K562 (cell line): ENCODE data around the gene PEPD. TPM values are rescaled to one million over a fixed set of nuclear protein-coding genes. Genes with fewer than 3 reads are reported as not detected.

Experiments used
- ARID2 ChIP-seq: fragments of 450-650 bp; IDR thresholded peaks from 2 replicates; pipeline ENCODE4 v1.6.1; 2017; ENCODE audit warnings: antibody characterized with exemption, mild to moderate bottlenecking
- CC2D1A ChIP-seq: fragments of 450-650 bp; IDR thresholded peaks from 2 replicates; pipeline ENCODE4 v1.6.1; 2017; ENCODE audit warnings: mild to moderate bottlenecking
- COPS2 ChIP-seq: fragments of 450-650 bp; conservative IDR thresholded peaks from 2 replicates; pipeline ENCODE4 v1.6.1; 2016; ENCODE audit warnings: mild to moderate bottlenecking, moderate library complexity
- CTBP1 ChIP-seq: fragments of 450-650 bp; IDR thresholded peaks from 2 replicates; pipeline ENCODE4 v1.6.1; 2016; ENCODE audit warnings: borderline replicate concordance
- DIDO1 ChIP-seq: fragments of 450-650 bp; IDR thresholded peaks from 2 replicates; pipeline ENCODE4 v1.6.1; 2016; ENCODE audit warnings: low read depth, missing biosample characterization, missing genetic modification characterization
- FOSL1 ChIP-seq: fragments of 200-800 bp; sonication (Bioruptor generic); conservative IDR thresholded peaks from 2 replicates; pipeline ENCODE4 v1.6.1; 2016; ENCODE audit warnings: missing genetic modification characterization, missing compliant biosample characterization
- HBP1 ChIP-seq: fragments of 450-650 bp; formaldehyde crosslinking; IDR thresholded peaks from 2 replicates; pipeline ENCODE4 v1.4.0; 2022; ENCODE audit warnings: missing genetic modification characterization
- MLLT1 ChIP-seq, 2 experiments: fragments of 450-650 bp; IDR thresholded peaks; 2 replicates each; pipeline ENCODE4 v1.6.1; 2016
- POLR2G ChIP-seq: fragments of 200-400 bp; formaldehyde crosslinking; IDR thresholded peaks from 2 replicates; pipeline ENCODE4 v1.6.1; 2017; ENCODE audit warnings: low read depth, mild to moderate bottlenecking, antibody characterized with exemption, low read length, moderate library complexity
- POLR2H ChIP-seq: IDR thresholded peaks from 2 replicates; pipeline ENCODE4 v1.6.1; 2016; ENCODE audit warnings: missing genetic modification characterization, low read depth, mild to moderate bottlenecking, control low read depth, missing compliant biosample characterization, moderate library complexity
- PRPF4 ChIP-seq: fragments of 200-400 bp; formaldehyde crosslinking; IDR thresholded peaks from one replicate; pipeline ENCODE4 v1.6.1; 2017; ENCODE audit warnings: low read length, low read depth, mild to moderate bottlenecking; ENCODE audit not compliant: insufficient read depth, poor library complexity, severe bottlenecking
- RREB1 ChIP-seq: fragments of 250-450 bp; sonication (Bioruptor Pico); IDR thresholded peaks from 2 replicates; pipeline ENCODE4 v1.4.0; 2020
- SMAD2 ChIP-seq: fragments of 150-350 bp; IDR thresholded peaks from 2 replicates; pipeline ENCODE4 v1.6.1; 2014; ENCODE audit warnings: low read depth, mild to moderate bottlenecking, low read length
- SP1 ChIP-seq: sonication (generic); formaldehyde crosslinking; IDR thresholded peaks from 2 replicates; pipeline ENCODE4 v1.8.1; 2022; ENCODE audit warnings: mild to moderate bottlenecking, missing genetic modification reagents
- STAT5B ChIP-seq: fragments of 250-450 bp; sonication (Bioruptor Pico); IDR thresholded peaks from 2 replicates; pipeline ENCODE4 v1.8.0; 2021; ENCODE audit warnings: mild to moderate bottlenecking, inconsistent platforms
- TFAP4 ChIP-seq: sonication (generic); formaldehyde crosslinking; IDR thresholded peaks from 2 replicates; pipeline ENCODE4 v1.8.0; 2022; ENCODE audit warnings: missing genetic modification reagents, mild to moderate bottlenecking, moderate library complexity, borderline replicate concordance
- ZFP36 ChIP-seq: fragments of 150-350 bp; IDR thresholded peaks from 2 replicates; pipeline ENCODE4 v1.6.1; 2018; ENCODE audit warnings: low read length, low read depth; ENCODE audit not compliant: partially characterized antibody
- ZNF239 ChIP-seq: fragments of 250-450 bp; sonication (Bioruptor Pico); IDR thresholded peaks from 2 replicates; pipeline ENCODE4 v1.4.0; 2020; ENCODE audit warnings: mild to moderate bottlenecking
- ZNF79 ChIP-seq: fragments of 250-450 bp; sonication (Bioruptor Pico); IDR thresholded peaks from 2 replicates; pipeline ENCODE4 v1.4.0; 2020; ENCODE audit warnings: low read depth, mild to moderate bottlenecking, moderate library complexity
- polyA plus RNA-seq, 8 experiments: library from polyadenylated mRNA; depleted of rRNA in 4 of 8; stranded (reverse) in 5 of 8; unstranded in 3 of 8; fragments of >200 nt; fragmentation: Nextera tagmentation in 2 of 8; fragmentation: Illumina TruSeq in 1 of 8; extraction: Ambion mirVana in 2 of 8; extraction: Trizol in 1 of 8; gene quantifications; 2 replicates each; pipeline versions ENCODE4 v1.2.1 to v1.2.3, GENCODE V29; 2011 to 2014; ENCODE audit warnings: inconsistent platforms in 1 of 8, missing spikeins in 1 of 8
- total RNA-seq, 7 experiments: library from RNA; depleted of rRNA in 6 of 7; stranded (reverse); fragments of >200 nt in 6 of 7; fragmentation: Illumina TruSeq in 2 of 7; extraction: Trizol in 2 of 7; gene quantifications; 2 replicates each; pipeline versions ENCODE4 v1.2.1 to v1.2.3, GENCODE V29; 2011 to 2021; ENCODE audit warnings: low replicate concordance in 1 of 7

PEPD gene
- total and polyA plus RNA-seq, 9 of the 15 experiments (the other 6 are each of a cell fraction or from before 2014, with no cell fraction given): 1.3 to 19.2 (median 16.0) TPM

GRCh38 chr19:33406521-33407139, 115.0 kb downstream of the PEPD start (continued):
- TF ChIP-seq SMAD2: no peak
- TF ChIP-seq CTBP1: peak; percentile 17; the same call in 1 of the 2 replicates
- no peak for TF ChIP-seq ZNF239 (CRISPR knock-in tag)
- peak; percentile 65 for TF ChIP-seq ARID2
- no peak for TF ChIP-seq COPS2
- TF ChIP-seq MLLT1 (IDR thresholded peaks at IDR 0.05): no peak
- TF ChIP-seq CC2D1A: 0 out of 2 replicates have a peak, but pooled peaks have one; percentile 39
- no peak for TF ChIP-seq POLR2H (tag)
- TF ChIP-seq DIDO1 (tag): no peak
- no peak for TF ChIP-seq PRPF4
- no peak for TF ChIP-seq SP1 (CRISPR knock-in tag)
- peak; percentile 61; the same call in 1 of the 2 replicates for TF ChIP-seq TFAP4
- TF ChIP-seq STAT5B (CRISPR knock-in tag): no peak
- TF ChIP-seq HBP1 (CRISPR knock-in tag): no peak
- no peak for TF ChIP-seq FOSL1 (tag)
- no peak for TF ChIP-seq ZFP36
- no peak for TF ChIP-seq ZNF79 (CRISPR knock-in tag)
- TF ChIP-seq RREB1 (CRISPR knock-in tag): no peak
- TF ChIP-seq POLR2G: no peak
